Endothelial cell of umbilical vein (primary cell): ENCODE data around the gene PXK. TPM values are rescaled to one million over a fixed set of nuclear protein-coding genes. Genes with fewer than 3 reads are reported as not detected.

Experiments
- BruUV-seq: library from RNA; stranded (reverse); fragments of 400-500 nt; replicated peaks from 2 replicates; lab custom pipeline; 2021; lab: Mats Ljungman, UMichigan
- CTCF ChIA-PET: fragments of 300-600, 350-600 bp; sonication (Branson Sonifier 250); formaldehyde crosslinking; loops from one replicate; lab custom pipeline; 2021; ENCODE audit warnings: antibody characterized with exemption, inconsistent platforms; lab: Charles Lee
- POLR2A ChIA-PET: fragments of 300-600, 350-600 bp; sonication (Branson Sonifier 250); formaldehyde crosslinking; loops from one replicate; lab custom pipeline; 2021; ENCODE audit warnings: antibody characterized with exemption, inconsistent platforms; lab: Charles Lee
- DNase-seq: peaks from one replicate; pipeline ENCODE4 v3.0.0-alpha.2; 2011; ENCODE audit warnings: low read depth, low spot score
- FAIRE-seq: peaks from 2 replicates; lab custom pipeline; 2011; peaks lifted over from hg19 to GRCh38; lab: Jason Lieb, UNC
- H2AFZ ChIP-seq: 2 replicates; pipeline ENCODE4 v1.6.0; 2012; ENCODE audit warnings: low read depth, low read length, control low read depth, inconsistent platforms
- H3K27ac ChIP-seq: 2 replicates; pipeline ENCODE4 v1.5.1; 2011; ENCODE audit warnings: low read depth, mild to moderate bottlenecking, control low read depth, low read length, moderate library complexity; ENCODE audit not compliant: insufficient read depth
- H3K27me3 ChIP-seq, 2 experiments: 2 replicates each; pipeline versions ENCODE4 v1.6.0 to v1.6.1; 2011; ENCODE audit warnings: low read length in 2 of 2, mixed read lengths in 1 of 2; ENCODE audit not compliant: control insufficient read depth in 2 of 2, insufficient read depth in 2 of 2
- H3K36me3 ChIP-seq, 2 experiments: 2 replicates in 1 of 2; 3 replicates in 1 of 2; pipeline ENCODE4 v1.5.1; 2011; ENCODE audit warnings: low read length in 2 of 2, mild to moderate bottlenecking in 1 of 2, moderate library complexity in 1 of 2; ENCODE audit not compliant: control insufficient read depth in 2 of 2, insufficient read depth in 2 of 2; ENCODE audit errors: extremely low read depth in 1 of 2
- H3K4me1 ChIP-seq: 3 replicates; pipeline ENCODE4 v1.5.1; 2011; ENCODE audit warnings: mild to moderate bottlenecking, low read length; ENCODE audit not compliant: control insufficient read depth, insufficient read depth; ENCODE audit errors: extremely low read depth
- H3K4me2 ChIP-seq: 2 replicates; pipeline ENCODE4 v1.6.1; 2011; ENCODE audit warnings: low read length, control low read depth, mixed read lengths; ENCODE audit not compliant: insufficient read depth
- H3K4me3 ChIP-seq, 3 experiments: fragments of 200-600 bp in 1 of 3; sonication (generic), shearing (Covaris generic) in 1 of 3; replicated peaks in 1 of 3; 2 replicates each; pipeline ENCODE4 v1.5.1; 2011 to 2016; ENCODE audit warnings: control low read depth in 3 of 3, low read length in 3 of 3, mild to moderate bottlenecking in 2 of 3, inconsistent platforms in 1 of 3, low read depth in 1 of 3, moderate library complexity in 1 of 3; ENCODE audit not compliant: insufficient read depth in 1 of 3
- H3K79me2 ChIP-seq: 2 replicates; pipeline ENCODE4 v1.6.0; 2012; ENCODE audit warnings: low read length, inconsistent platforms; ENCODE audit not compliant: control insufficient read depth, insufficient read depth
- H3K9ac ChIP-seq: replicated peaks from 2 replicates; pipeline ENCODE3; 2011; ENCODE audit warnings: low read length, control low read depth; ENCODE audit not compliant: insufficient read depth; ENCODE audit errors: extremely low read depth
- H3K9me1 ChIP-seq: replicated peaks from 3 replicates; pipeline ENCODE4 v1.6.0; 2011; ENCODE audit warnings: mild to moderate bottlenecking, low read length; ENCODE audit not compliant: control insufficient read depth, insufficient read depth; ENCODE audit errors: extremely low read depth
- H3K9me3 ChIP-seq: replicated peaks from 2 replicates; pipeline ENCODE4 v1.5.1; 2012; ENCODE audit warnings: low read length, inconsistent platforms; ENCODE audit not compliant: control insufficient read depth, insufficient read depth
- H4K20me1 ChIP-seq: replicated peaks from 2 replicates; pipeline ENCODE3; 2011; ENCODE audit warnings: mild to moderate bottlenecking, low read length; ENCODE audit not compliant: control insufficient read depth, insufficient read depth; ENCODE audit errors: extremely low read depth
- EZH2 ChIP-seq: IDR thresholded peaks from 2 replicates; pipeline ENCODE4 v1.6.1; 2012; ENCODE audit warnings: borderline replicate concordance, low read depth, mild to moderate bottlenecking, moderate library complexity, low read length, inconsistent platforms; ENCODE audit not compliant: severe bottlenecking
- FOS ChIP-seq: IDR thresholded peaks from 2 replicates; pipeline ENCODE4 v1.6.1; 2011; ENCODE audit warnings: mild to moderate bottlenecking, low read length, moderate library complexity, borderline replicate concordance; ENCODE audit not compliant: insufficient read depth
- GATA2 ChIP-seq: IDR thresholded peaks from 2 replicates; pipeline ENCODE4 v1.7.0; 2011; ENCODE audit warnings: low read depth, mild to moderate bottlenecking, moderate library complexity, mixed read lengths, low read length; ENCODE audit not compliant: insufficient read length, insufficient read depth
- JUN ChIP-seq: IDR thresholded peaks from 2 replicates; pipeline ENCODE4 v1.6.1; 2011; ENCODE audit warnings: borderline replicate concordance, low read depth; ENCODE audit not compliant: insufficient read length, insufficient read depth
- MYC ChIP-seq: IDR thresholded peaks from one replicate; pipeline ENCODE4 v1.6.1; 2011; ENCODE audit warnings: mild to moderate bottlenecking, low read depth, low read length
- POLR2A ChIP-seq: IDR thresholded peaks from 2 replicates; pipeline ENCODE4 v1.6.1; 2012; ENCODE audit warnings: low read depth, mild to moderate bottlenecking, control low read depth, low read length
- POLR2AphosphoS5 ChIP-seq: IDR thresholded peaks from 2 replicates; pipeline ENCODE4 v1.6.1; 2012; ENCODE audit warnings: low read depth, mild to moderate bottlenecking, control low read depth, low read length, moderate library complexity; ENCODE audit not compliant: insufficient read depth
- dilution Hi-C: fragments of 300-500 bp; cut with MboI; formaldehyde crosslinking; loops from one replicate; pipeline ENCODE4 v1.15.0; 2019; ENCODE audit warnings: low sequenced_read_pairs; ENCODE audit not compliant: extremely low pct_ligation_motif_present
- intact Hi-C: fragments of 100-400 bp; cut with micrococcal nuclease; formaldehyde crosslinking; loops from one replicate; pipeline ENCODE4 v1.10.0; 2022
- polyA plus RNA-seq, 4 experiments: library from polyadenylated mRNA; depleted of rRNA in 3 of 4; stranded (reverse) in 3 of 4; unstranded in 1 of 4; fragments of >200 nt; gene quantifications; 2 replicates each; pipeline versions ENCODE4 v1.2.1 to v1.2.3, GENCODE V29; 2011 to 2012; ENCODE audit warnings: missing spikeins in 1 of 4
- total RNA-seq: library from RNA; stranded (reverse); gene quantifications from 2 replicates; pipeline ENCODE4 v1.2.3, GENCODE V29; 2021
- TF ChIP-seq, protein P1 (sequence below), 2 donors: IDR thresholded peaks; 1 replicate in 1 of 2; 2 replicates in 1 of 2; pipeline ENCODE4 v1.5.1; 2011; ENCODE audit warnings: low read length in 2 of 2, mild to moderate bottlenecking in 2 of 2, moderate library complexity in 2 of 2, control low read depth in 1 of 2, inconsistent platforms in 1 of 2, low read depth in 1 of 2; ENCODE audit not compliant: insufficient read depth in 1 of 2; ENCODE audit errors: extremely low read depth in 1 of 2
- TF ChIP-seq, protein P2 (sequence below): IDR thresholded peaks from 2 replicates; pipeline ENCODE4 v1.6.1; 2011; ENCODE audit not compliant: insufficient read depth, insufficient read length

Gene PXK
- total and polyA plus RNA-seq, 2 donors (not counting 3 experiments of a cell fraction or from before 2014, with no cell fraction given), result 11.3 to 14.6 TPM

DNA sequence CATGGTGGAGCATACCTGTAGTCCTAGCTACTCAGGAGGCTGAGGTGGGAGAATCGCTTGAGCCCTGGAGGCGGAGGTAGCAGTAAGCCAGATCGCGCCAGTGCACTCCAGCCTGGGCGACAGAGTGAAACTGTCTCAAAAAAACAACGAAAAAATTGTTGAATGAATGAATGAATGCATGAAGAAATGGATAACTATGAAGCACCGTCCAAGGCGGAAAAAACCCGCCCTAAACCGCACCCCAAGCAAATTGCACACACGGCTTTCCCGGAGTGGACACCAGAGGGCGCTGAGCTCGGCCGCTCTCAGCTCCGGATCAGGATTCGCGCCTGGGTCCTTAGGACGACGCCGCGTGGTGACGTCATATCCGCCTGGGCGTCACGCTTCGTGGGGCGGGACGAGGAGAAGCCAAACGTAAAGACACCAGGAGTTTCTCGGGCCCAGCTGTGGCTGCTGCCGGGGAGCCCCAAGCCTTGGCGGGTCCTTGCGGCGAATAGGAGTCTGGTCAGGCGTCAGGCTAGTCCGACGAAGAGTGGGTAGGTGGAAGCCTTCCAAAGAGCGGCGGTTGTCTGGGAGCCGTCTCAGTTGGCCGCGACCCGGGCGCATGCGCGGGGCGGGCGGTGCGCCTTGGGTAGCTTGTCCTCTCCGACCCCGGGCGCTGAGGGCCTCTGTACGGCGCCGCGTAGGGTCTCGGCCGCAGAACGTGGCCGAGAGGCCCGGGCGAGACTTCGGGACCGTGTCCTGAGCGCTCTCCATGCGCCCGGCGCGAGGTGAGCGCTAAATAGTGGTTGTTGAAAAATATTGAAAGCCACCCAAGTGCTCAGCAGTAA lies 26.6 kb upstream of the PXK start, which contains the start of the genes HTD2 and RPP14:
Gene HTD2, plus strand, starts transcription at position 639 of the 830 bp plus-strand sequence. CDS start 11,094 bp downstream, outside the sequence.
Gene RPP14, plus strand, starts transcription at position 364 of the 830 bp plus-strand sequence. CDS start 4,085 bp downstream, outside the sequence.
- Histone ChIP-seq H3K27me3 (peaks cover 15 to 16% of the 10 kb centered on the region in 2 experiments), H3K27ac (peak within 1 kb of the TSS; percentile 96), H2AFZ (peak within 1 kb of the TSS; percentile 97), H3K9me1 (no peaks in the 10 kb centered on the region), H3K4me2 (peak within 1 kb of the TSS; percentile 80), H3K9ac (peak within 1 kb of the TSS; percentile 98), H4K20me1 (peaks cover 9% of the 10 kb centered on the region), H3K9me3 (no peaks in the 10 kb centered on the region), H3K4me3 (peak within 1 kb of the TSS; percentile 81 to 98 (median 94)), H3K36me3 (peaks cover 6 to 7% of the 10 kb centered on the region in 2 experiments), H3K4me1 (peaks cover 19% of the 10 kb centered on the region), H3K79me2 (peaks cover 41% of the 10 kb centered on the region)
- DNase-seq (peak; percentile 98), FAIRE-seq (peak; percentile 98)
- dilution Hi-C loops (loop anchor here (10.0 kb wide), 1 partner anchor 111 kb away; no protein-coding TSS in a partner anchor), intact Hi-C loops (loop anchor here (1.0 to 2.0 kb wide), 4 partner anchors 69 to 226 kb away; partner anchors contain the start of gene ABHD6)
- TSS peak; percentile 65 for BruUV-seq
- TF ChIP-seq GATA2 (no peak), MYC (no peak), POLR2A (peak; percentile 92), FOS (peak; percentile 24), POLR2AphosphoS5 (peak; percentile 92), JUN (peak; percentile 89), EZH2 (no peak)
- TF ChIP-seq, protein P1, sequence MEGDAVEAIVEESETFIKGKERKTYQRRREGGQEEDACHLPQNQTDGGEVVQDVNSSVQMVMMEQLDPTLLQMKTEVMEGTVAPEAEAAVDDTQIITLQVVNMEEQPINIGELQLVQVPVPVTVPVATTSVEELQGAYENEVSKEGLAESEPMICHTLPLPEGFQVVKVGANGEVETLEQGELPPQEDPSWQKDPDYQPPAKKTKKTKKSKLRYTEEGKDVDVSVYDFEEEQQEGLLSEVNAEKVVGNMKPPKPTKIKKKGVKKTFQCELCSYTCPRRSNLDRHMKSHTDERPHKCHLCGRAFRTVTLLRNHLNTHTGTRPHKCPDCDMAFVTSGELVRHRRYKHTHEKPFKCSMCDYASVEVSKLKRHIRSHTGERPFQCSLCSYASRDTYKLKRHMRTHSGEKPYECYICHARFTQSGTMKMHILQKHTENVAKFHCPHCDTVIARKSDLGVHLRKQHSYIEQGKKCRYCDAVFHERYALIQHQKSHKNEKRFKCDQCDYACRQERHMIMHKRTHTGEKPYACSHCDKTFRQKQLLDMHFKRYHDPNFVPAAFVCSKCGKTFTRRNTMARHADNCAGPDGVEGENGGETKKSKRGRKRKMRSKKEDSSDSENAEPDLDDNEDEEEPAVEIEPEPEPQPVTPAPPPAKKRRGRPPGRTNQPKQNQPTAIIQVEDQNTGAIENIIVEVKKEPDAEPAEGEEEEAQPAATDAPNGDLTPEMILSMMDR (IDR thresholded peaks at IDR 0.05; ENCODE audit: extremely low read depth in 1 of 2, insufficient read depth in 1 of 2, low read depth in 1 of 2, low read length in 2 of 2), result peak; percentile 98
- TF ChIP-seq, protein P2, sequence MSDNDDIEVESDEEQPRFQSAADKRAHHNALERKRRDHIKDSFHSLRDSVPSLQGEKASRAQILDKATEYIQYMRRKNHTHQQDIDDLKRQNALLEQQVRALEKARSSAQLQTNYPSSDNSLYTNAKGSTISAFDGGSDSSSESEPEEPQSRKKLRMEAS, result peak; percentile 72
- POLR2A ChIA-PET, result interaction anchor here (0.5 to 0.9 kb wide), 6 partner anchors 19 to 1109 kb away, joined by 3 to 8 read pairs (median 3); no protein-coding TSS in a partner anchor
- CTCF ChIA-PET, result interaction anchor here (0.6 to 3.4 kb wide), 55 partner anchors 9 to 324 kb away, joined by 3 to 93 read pairs (median 5); partner anchors contain the start of genes ABHD6, DNASE1L3, KCTD6 and PDHB
